DOHH2 (cell line): ENCODE data around the gene DSCAML1.
"Not testable (repeated sequence)": the region's sequence is repeated elsewhere in the genome, so short reads cannot be mapped to it uniquely, and the experiment has no call there.

ENCODE experiments used
- H3F3A ChIP-seq: fragments of 200-600 bp; sonication (generic), shearing (Covaris generic); 2 replicates; pipeline ENCODE4 v1.6.0; 2016; ENCODE audit warnings: antibody characterized with exemption, mild to moderate bottlenecking; ENCODE audit not compliant: control insufficient read depth, insufficient read depth
- H3K27ac ChIP-seq: fragments of 200-600 bp; sonication (generic); 2 replicates; pipeline ENCODE4 v1.5.1; 2014; ENCODE audit warnings: low read depth, mild to moderate bottlenecking, low read length, moderate library complexity
- H3K27me3 ChIP-seq: fragments of 200-600 bp; sonication (generic); 2 replicates; pipeline ENCODE4 v1.6.1; 2014; ENCODE audit warnings: mild to moderate bottlenecking, low read length, mixed read lengths; ENCODE audit not compliant: control insufficient read depth
- H3K36me3 ChIP-seq: fragments of 200-600 bp; sonication (generic); 2 replicates; pipeline ENCODE4 v1.6.1; 2014; ENCODE audit warnings: mild to moderate bottlenecking, low read length, moderate library complexity, mixed read lengths; ENCODE audit not compliant: control insufficient read depth
- H3K4me1 ChIP-seq: fragments of 200-600 bp; sonication (generic); 2 replicates; pipeline ENCODE4 v1.6.1; 2014; ENCODE audit warnings: mild to moderate bottlenecking, low read length, mixed read lengths; ENCODE audit not compliant: control insufficient read depth
- H3K4me2 ChIP-seq: fragments of 200-600 bp; sonication (generic); 2 replicates; pipeline ENCODE4 v1.6.0; 2014; ENCODE audit warnings: mild to moderate bottlenecking, low read length, moderate library complexity
- H3K4me3 ChIP-seq: fragments of 200-600 bp; sonication (generic); 2 replicates; pipeline ENCODE4 v1.5.1; 2014; ENCODE audit warnings: mild to moderate bottlenecking, low read length, mixed read lengths
- H3K79me2 ChIP-seq: fragments of 200-600 bp; sonication (generic); 2 replicates; pipeline ENCODE4 v1.6.1; 2014; ENCODE audit warnings: mild to moderate bottlenecking, low read length, mixed read lengths; ENCODE audit not compliant: control insufficient read depth
- H3K9me2 ChIP-seq: fragments of 200-600 bp; sonication (generic); replicated peaks from 2 replicates; pipeline ENCODE4 v1.6.1; 2014; ENCODE audit warnings: mild to moderate bottlenecking, low read length, mixed read lengths; ENCODE audit not compliant: control insufficient read depth
- H3K9me3 ChIP-seq: fragments of 200-600 bp; sonication (generic); 2 replicates; pipeline ENCODE4 v1.6.1; 2014; ENCODE audit warnings: antibody characterized with exemption, low read length, mixed read lengths; ENCODE audit not compliant: control insufficient read depth, insufficient read depth
- H4K20me1 ChIP-seq: fragments of 200-600 bp; sonication (generic); 2 replicates; pipeline ENCODE4 v1.6.0; 2014; ENCODE audit warnings: low read depth, mild to moderate bottlenecking, antibody characterized with exemption, low read length, moderate library complexity; ENCODE audit not compliant: control insufficient read depth, insufficient read depth
- EZH2phosphoT487 ChIP-seq: fragments of 200-600 bp; sonication (generic); IDR thresholded peaks from 2 replicates; pipeline ENCODE4 v1.6.1; 2017; ENCODE audit warnings: borderline replicate concordance, mild to moderate bottlenecking, antibody characterized with exemption, low read length, moderate library complexity, mixed read lengths
- TF ChIP-seq, protein P1 (sequence below): fragments of 200-600 bp; sonication (generic); IDR thresholded peaks from one replicate; pipeline ENCODE4 v1.5.1; 2014; ENCODE audit warnings: antibody characterized with exemption, mild to moderate bottlenecking, low read depth, low read length; ENCODE audit not compliant: poor library complexity, severe bottlenecking

The DSCAML1 gene

DNA sequence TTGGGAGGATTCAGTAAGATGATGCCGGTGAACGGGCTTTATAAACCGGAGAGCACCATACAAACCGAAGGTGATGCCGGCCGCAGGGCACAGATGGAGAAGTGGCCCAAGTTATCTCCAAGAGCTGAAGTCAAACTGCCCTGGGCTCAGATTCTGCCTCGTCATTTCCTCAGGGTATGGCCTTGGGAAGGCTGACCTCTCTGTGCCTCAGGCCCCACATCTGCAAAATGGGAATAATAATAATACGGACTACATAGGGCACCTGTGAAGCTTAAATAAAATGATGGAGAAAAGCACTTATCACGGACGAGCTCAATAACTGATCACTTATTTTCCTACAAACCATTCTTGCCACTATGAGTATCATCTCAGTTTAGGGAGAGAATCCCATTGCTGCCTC, 29.9 kb downstream of the DSCAML1 start:
- H4K20me1 ChIP-seq = no peaks in the 10 kb centered on the region
- H3K9me2 ChIP-seq = no peaks in the 10 kb centered on the region
- TF ChIP-seq, protein P1, sequence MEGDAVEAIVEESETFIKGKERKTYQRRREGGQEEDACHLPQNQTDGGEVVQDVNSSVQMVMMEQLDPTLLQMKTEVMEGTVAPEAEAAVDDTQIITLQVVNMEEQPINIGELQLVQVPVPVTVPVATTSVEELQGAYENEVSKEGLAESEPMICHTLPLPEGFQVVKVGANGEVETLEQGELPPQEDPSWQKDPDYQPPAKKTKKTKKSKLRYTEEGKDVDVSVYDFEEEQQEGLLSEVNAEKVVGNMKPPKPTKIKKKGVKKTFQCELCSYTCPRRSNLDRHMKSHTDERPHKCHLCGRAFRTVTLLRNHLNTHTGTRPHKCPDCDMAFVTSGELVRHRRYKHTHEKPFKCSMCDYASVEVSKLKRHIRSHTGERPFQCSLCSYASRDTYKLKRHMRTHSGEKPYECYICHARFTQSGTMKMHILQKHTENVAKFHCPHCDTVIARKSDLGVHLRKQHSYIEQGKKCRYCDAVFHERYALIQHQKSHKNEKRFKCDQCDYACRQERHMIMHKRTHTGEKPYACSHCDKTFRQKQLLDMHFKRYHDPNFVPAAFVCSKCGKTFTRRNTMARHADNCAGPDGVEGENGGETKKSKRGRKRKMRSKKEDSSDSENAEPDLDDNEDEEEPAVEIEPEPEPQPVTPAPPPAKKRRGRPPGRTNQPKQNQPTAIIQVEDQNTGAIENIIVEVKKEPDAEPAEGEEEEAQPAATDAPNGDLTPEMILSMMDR = no peak
- TF ChIP-seq EZH2phosphoT487 = no peak
- no peak overlapping the region for H3K4me2 ChIP-seq
- no peak overlapping the region for H3K4me3 ChIP-seq
- no peaks in the 10 kb centered on the region for H3K9me3 ChIP-seq
- H3K4me1 ChIP-seq = no peaks in the 10 kb centered on the region
- H3K27ac ChIP-seq = no peak overlapping the region
- no peaks in the 10 kb centered on the region for H3F3A ChIP-seq
- H3K27me3 ChIP-seq = no peaks in the 10 kb centered on the region
- no peaks in the 10 kb centered on the region for H3K36me3 ChIP-seq
- H3K79me2 ChIP-seq = no peaks in the 10 kb centered on the region

DNA sequence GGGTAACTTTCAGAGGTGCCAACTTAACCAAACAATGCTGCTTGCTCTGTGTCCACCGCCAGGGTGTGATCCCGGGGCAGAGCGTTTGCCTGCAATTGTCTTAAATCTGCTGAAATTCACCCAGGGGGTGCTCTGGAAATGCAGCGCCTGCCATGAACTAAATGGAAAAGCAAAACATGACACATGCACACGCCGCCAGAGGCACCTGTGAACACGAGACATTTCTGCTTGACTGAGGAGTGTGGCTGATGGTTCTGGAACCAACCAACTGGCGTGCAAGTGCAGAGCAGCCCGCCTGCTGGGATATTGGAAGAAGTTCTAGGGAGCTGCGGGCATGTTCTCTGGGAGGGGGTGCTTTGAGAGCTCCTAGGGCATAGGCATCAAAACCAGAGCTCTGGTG, 30.4 kb downstream of the DSCAML1 start:
- Histone ChIP-seq H4K20me1 (no peaks in the 10 kb centered on the region), H3K4me1 (no peaks in the 10 kb centered on the region), H3K36me3 (no peaks in the 10 kb centered on the region), H3K27me3 (no peaks in the 10 kb centered on the region), H3K79me2 (no peaks in the 10 kb centered on the region), H3K4me2 (no peak overlapping the region), H3K27ac (no peak overlapping the region), H3K9me3 (no peaks in the 10 kb centered on the region), H3K4me3 (no peak overlapping the region), H3F3A (no peaks in the 10 kb centered on the region), H3K9me2 (no peaks in the 10 kb centered on the region)
- TF ChIP-seq, protein P1 = no peak
- no peak for TF ChIP-seq EZH2phosphoT487

DNA sequence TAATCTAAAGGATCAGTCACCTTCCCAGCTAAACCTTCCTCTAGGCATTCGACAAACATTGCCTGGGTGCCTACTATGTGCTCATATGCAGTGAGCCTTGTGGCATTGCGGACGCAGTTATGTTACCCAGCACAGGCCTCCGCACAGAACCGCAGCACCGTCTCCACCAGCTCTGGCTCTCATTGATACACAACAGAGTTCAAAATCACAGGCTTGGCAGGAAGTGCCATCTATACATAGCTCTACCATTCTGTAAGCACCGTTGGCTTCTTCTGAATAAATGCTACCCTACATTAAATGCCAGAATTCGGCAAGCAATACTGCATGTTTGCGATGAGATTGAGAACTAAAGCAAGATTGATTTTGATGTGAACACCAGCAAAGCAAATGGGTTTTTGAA, 31.0 kb downstream of the DSCAML1 start:
- TF ChIP-seq, protein P1 = no peak
- TF ChIP-seq EZH2phosphoT487 = no peak
- Histone ChIP-seq H3K4me2 (no peak overlapping the region), H3K9me2 (no peaks in the 10 kb centered on the region), H3F3A (no peaks in the 10 kb centered on the region), H3K4me3 (no peak overlapping the region), H3K27ac (no peak overlapping the region), H3K79me2 (no peaks in the 10 kb centered on the region), H3K4me1 (no peaks in the 10 kb centered on the region), H4K20me1 (no peaks in the 10 kb centered on the region), H3K27me3 (no peaks in the 10 kb centered on the region), H3K9me3 (no peaks in the 10 kb centered on the region), H3K36me3 (no peaks in the 10 kb centered on the region)

DNA sequence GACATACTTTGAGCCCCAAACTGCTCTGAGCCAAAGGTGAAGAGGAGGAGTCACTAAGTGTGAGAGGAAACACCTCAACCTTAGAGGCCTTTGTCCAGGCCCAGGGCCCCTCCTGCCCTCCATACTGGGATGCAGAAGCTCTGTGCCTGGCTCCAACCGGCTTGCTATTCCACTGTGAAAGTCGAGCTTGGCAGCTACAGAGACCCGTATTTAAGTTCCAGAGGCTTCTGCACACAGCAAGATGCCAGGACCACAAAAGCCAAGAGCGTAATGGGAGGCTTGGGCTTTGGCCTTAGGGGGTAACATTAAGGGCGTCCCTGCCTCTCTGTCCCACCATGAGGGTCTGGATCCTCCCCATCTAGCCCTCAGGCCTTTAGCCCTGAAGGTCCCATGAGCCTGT, 31.9 kb downstream of the DSCAML1 start:
- TF ChIP-seq, protein P1 = no peak
- TF ChIP-seq EZH2phosphoT487 = no peak
- Histone ChIP-seq H3K79me2 (no peaks in the 10 kb centered on the region), H3K27me3 (no peaks in the 10 kb centered on the region), H3F3A (no peaks in the 10 kb centered on the region), H3K4me1 (no peaks in the 10 kb centered on the region), H3K4me2 (no peak overlapping the region), H3K27ac (no peak overlapping the region), H3K9me2 (no peaks in the 10 kb centered on the region), H3K36me3 (no peaks in the 10 kb centered on the region), H4K20me1 (no peaks in the 10 kb centered on the region), H3K4me3 (no peak overlapping the region), H3K9me3 (no peaks in the 10 kb centered on the region)

DNA sequence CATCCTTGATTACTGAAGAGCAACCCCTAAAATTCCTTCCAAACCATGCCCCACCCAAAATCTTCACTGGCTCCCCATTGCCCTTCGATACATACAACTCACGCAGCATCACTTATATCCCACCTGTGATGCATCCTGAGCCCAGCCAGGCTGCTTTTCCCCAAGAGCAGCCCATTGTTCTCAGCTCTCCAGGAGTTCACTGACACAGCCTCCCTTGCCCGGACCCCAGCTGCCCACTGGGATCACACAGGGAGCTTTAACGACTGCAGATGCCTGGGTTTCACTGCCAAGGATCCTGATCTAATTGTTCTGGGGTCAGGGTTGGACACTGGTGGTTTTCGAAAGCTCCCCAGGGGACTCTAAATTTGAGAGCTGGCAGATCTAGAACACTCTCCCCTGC, 33.6 kb downstream of the DSCAML1 start:
- not testable (repeated sequence) for H3K4me1 ChIP-seq, H4K20me1 ChIP-seq, H3K79me2 ChIP-seq, H3K27me3 ChIP-seq, H3K4me3 ChIP-seq, H3K27ac ChIP-seq, H3K9me2 ChIP-seq, H3K4me2 ChIP-seq, H3K9me3 ChIP-seq, H3K36me3 ChIP-seq, H3F3A ChIP-seq
